NCI-H2227 (cell line): Measurements from ENCODE around the gene MCRIP2.

ENCODE experiments used
- DNase-seq: peaks from one replicate; lab custom pipeline; 2025; ENCODE audit not compliant: unreplicated experiment; lab: John Stamatoyannopoulos, UW

MCRIP2 gene

DNA sequence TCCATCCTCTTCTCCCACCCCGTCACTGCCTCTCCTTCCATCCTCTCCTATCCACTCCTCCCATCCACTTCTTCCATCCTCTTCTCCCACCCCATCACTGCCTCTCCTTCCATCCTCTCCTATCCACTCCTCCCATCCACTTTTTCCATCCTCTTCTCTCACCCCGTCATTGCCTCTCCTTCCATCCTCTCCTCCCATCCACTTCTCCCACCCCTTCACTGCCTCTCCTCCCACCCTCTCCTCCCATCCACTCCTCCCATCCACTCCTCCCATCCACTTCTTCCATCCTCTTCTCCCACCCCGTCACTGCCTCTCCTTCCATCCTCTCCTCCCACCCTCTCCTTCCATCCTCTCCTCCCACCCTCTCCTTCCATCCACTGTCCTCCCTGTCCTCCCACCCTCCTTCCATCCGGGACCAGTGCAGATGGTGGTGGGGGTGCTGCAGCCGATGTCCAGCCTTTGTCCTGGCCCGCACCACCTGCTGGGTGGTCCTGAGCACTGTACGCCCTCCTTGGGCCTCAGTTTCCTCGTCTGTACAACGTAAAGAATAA is 9.7 kb upstream of the MCRIP2 start:
- DNase-seq, result no peak

DNA sequence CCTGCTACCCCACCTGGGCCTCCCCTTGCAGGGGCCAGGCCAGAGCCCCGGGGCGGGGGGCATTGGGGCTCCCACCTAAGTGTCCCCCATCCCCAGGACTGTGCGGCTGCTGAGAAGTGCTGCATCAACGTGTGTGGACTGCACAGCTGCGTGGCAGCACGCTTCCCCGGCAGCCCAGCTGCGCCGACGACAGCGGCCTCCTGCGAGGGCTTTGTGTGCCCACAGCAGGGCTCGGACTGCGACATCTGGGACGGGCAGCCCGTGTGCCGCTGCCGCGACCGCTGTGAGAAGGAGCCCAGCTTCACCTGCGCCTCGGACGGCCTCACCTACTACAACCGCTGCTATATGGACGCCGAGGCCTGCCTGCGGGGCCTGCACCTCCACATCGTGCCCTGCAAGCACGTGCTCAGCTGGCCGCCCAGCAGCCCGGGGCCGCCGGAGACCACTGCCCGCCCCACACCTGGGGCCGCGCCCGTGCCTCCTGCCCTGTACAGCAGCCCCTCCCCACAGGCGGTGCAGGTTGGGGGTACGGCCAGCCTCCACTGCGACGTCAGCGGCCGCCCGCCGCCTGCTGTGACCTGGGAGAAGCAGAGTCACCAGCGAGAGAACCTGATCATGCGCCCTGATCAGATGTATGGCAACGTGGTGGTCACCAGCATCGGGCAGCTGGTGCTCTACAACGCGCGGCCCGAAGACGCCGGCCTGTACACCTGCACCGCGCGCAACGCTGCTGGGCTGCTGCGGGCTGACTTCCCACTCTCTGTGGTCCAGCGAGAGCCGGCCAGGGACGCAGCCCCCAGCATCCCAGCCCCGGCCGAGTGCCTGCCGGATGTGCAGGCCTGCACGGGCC is 8.9 kb upstream of the MCRIP2 start:
- no peak for DNase-seq

DNA sequence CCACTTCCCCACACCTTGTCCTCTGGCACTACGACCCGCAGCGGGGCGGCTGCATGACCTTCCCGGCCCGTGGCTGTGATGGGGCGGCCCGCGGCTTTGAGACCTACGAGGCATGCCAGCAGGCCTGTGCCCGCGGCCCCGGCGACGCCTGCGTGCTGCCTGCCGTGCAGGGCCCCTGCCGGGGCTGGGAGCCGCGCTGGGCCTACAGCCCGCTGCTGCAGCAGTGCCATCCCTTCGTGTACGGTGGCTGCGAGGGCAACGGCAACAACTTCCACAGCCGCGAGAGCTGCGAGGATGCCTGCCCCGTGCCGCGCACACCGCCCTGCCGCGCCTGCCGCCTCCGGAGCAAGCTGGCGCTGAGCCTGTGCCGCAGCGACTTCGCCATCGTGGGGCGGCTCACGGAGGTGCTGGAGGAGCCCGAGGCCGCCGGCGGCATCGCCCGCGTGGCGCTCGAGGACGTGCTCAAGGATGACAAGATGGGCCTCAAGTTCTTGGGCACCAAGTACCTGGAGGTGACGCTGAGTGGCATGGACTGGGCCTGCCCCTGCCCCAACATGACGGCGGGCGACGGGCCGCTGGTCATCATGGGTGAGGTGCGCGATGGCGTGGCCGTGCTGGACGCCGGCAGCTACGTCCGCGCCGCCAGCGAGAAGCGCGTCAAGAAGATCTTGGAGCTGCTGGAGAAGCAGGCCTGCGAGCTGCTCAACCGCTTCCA is 8.1 kb upstream of the MCRIP2 start:
- DNase-seq, result no peak

DNA sequence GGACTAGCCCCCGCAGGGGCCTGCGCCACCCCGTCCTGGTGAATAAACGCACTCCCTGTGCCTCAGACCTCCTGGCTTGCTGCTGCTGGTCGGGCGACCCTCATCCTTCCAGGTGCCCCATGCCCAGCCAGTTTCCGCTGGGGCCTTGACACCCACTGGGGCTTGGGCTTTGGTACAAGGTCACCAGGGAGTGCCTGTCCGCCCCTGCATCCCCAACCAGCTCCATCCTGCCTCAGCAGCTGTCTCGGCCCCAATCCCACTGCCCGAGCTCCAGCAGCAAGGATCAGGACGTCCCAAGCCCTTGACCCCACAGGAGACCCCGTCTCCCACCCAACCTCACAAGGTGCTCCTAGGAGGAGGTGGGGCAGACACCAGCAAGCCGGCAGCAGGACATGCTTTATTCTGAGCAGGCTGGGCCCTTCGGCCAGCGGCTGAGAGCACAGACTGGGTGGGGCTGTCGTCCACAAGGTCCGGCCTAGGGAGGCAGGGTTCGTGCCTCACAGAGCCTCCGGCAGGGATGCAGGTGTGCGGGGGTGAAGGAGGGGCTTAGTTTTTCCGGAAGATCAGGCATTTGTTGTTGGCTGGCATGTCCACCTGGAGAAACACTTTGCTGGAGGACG is 7.5 kb upstream of the MCRIP2 start:
- no peak for DNase-seq

DNA sequence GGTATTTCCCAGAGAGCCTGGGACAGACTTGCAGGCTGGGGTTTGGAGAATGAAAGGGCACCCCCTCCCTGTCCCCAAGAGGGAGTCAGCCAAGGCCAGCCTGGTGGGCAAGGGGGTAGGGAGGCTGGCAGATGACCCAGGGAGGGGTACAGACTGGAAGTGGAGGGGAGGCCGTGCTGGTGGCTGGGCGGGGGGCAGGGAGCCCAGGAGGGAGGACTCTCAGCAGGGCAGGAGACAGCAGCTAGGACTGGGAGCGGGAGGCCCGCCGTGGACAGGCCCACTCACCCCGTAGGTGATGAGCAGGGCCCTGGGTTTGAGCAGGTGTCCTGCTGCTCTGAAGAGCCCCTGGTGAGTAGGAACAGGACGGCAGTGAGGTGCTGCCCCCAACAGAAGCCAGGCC is 6.6 kb upstream of the MCRIP2 start:
- DNase-seq, result no peak

DNA sequence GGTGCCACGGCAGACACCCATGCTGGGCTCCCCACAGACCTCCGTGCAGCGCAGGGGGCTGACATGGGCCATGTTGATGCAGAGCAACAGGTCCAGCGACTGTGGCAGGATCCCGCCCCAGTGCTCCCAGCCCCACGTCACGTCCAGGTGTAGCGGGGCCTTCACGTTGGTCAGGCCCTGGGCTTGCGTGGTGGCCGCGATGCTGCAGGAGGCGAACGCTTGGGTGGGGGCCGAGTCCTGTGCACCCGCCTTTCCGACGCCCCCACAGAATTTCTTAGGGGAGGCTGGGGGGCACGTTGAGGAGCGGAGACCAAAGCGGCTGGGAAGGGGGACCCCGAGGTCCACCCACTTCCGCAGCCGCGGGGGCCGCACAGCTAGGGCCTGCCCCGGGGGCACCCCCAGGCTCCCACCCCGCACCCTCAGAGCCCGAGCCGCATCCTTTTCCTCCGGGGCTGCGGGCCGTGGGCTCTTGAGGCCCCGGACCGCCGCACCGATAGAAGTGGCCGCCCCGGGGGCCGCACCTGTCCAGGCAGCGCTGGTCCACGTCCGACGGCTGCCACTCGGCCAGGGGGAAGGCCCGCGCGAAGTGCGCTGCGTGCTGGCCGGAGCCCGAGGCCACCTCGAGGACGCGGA is 5.9 kb upstream of the MCRIP2 start:
- DNase-seq, result no peak

DNA sequence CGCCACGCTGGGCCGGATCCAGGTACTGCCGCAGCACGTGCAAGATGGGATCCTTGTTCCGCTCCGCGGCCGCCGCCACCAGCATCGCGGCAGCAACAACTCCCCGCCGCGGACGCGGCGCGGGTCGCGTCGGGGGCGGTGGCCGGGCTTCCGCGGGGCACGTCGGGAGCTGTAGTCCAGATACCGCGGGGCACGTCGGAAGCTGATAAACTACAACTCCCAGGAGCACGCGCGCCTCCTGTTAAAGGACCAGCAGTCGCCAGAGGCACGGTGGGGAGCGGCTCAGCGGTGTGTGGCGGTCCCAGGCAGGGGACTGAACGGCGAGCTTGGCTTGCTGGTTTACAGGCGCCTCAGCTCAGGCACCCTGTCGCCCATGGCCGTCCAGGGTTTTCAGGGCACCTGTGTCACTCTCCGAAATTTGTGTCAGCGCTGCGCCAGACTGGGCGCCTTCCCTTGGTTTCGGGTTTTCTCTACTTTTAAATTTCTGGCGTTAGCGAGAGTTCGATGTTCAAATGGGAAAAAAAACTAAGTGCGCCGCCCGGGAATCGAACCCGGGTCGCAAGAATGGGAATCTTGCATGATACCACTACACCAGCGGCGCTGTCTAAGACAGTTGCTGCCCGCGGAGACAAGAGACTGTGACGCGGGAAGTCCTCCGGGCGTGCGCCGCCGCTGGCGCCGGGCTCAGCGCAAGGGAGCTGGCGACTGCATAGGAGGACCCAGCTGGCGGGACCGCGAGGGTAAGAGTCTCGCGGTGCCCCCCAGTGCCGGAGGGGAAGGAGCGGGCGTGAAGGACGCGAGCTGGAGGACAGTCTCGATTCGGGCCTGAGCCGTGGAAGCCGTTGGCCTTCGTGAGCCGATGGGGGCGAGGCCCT is 5.2 kb upstream of the MCRIP2 start, which contains the start of gene METTL26:
METTL26 (minus strand) TSS at position 100 of the 875 bp plus-strand sequence; CDS start at position 85, 15 bp downstream.
- DNase-seq, result peak; percentile 96

GRCh38 chr16:637081-638018 is 4.3 kb upstream of the MCRIP2 start:
- DNase-seq, result peak; percentile 93

DNA sequence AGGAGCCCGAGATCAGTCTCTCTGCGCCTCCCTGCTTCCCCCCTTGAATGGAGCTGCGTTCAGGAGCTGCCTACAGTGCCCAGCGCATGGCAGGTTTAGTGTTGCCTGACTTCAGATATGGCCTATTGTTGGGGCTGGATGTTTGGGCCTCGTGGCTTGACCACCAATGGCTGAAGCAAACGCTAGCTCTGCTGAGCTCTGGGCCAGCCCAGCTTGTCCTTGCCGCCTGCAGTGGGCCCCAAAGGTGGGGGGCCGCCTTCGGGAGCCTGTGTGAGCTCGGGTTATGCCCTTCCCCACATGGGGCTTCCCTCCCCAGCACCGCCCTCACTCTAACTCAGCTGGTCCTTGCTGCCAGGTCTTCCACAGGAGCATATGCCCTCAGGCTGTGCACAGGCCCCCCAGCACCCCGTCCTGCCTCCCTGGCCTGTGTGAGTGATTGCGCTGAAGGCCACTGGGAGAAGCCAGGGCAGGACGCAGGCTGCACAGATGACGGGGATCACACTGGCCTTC is 3.5 kb upstream of the MCRIP2 start:
- DNase-seq, result no peak

DNA sequence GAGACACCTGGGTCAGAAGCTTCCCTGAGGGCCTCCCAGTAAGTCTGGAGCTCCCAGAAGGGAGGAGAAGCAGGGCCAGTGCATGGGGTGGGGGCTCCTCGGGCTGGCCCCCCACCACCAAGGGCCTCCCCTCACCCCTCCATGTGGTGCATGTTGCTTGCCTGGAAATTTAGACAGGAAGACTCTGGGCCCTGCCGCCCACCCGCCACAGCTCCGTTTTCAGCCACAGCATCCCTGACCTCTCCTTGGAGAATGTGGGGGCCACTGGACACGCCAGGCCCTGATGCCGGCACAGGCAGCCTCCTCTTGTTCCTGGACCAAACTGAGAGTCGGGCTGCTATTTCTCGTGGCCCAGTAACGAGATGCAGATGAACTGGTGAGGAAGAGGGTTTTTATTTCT is 2.8 kb upstream of the MCRIP2 start:
- DNase-seq, result no peak

DNA sequence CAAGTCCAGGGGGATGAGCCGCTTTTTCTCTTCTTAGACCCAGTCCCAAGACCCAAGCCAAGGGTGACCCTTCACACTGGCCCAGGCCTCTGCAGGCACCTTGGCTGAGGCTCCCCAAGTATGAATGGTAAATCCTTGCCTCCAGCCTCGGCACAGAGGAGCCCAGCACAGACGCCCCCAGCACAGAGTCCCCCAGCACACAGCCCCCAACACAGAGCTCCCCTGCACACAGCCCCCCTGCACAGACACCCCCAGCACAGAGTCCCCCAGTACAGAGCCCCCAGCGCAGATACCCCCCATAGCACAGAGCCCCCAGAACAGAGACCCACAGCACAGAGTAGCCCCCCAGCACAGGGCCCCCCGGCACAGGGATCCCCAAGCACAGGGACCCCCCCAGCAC is 1.0 kb upstream of the MCRIP2 start:
- no peak for DNase-seq

GRCh38 chr16:642189-643049 is 791 bp downstream of the MCRIP2 start:
- peak; percentile 58 for DNase-seq

DNA sequence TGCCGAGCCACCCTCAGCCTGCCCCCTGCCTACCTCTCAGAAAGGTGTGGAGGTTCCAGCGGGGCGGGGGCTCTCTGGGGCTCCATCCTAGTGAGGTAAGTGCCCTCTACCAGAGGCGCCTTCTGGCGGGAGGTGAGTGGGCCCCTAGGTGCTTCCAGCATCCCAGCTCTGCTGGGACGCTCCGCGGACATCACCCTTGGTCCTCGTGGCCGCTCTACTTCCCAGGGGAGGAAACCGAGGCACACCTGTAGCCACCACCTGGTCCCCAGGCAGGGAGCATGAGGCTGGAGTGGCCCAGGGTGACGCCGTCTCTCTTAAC is 1.4 kb downstream of the MCRIP2 start:
- no peak for DNase-seq

DNA sequence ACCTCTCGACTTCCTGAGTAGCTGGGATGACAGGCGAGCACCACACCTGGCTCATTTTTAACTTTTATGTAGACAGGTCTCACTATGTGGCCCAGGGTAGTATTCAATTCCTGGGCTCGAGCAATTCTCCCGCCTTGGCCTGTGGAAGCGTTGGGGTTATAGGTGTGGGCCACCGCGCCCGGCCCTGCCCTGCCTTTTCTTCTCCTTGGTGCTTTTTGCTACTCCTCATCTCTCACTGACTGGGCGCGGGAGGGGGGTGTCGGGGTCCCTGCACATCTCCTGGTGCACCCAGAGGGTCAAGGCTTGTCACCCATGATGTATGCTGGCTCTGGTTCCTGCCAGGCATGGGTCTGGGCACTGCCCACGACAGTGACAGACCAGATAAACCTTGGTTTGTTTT is 2.9 kb downstream of the MCRIP2 start:
- no peak for DNase-seq

DNA sequence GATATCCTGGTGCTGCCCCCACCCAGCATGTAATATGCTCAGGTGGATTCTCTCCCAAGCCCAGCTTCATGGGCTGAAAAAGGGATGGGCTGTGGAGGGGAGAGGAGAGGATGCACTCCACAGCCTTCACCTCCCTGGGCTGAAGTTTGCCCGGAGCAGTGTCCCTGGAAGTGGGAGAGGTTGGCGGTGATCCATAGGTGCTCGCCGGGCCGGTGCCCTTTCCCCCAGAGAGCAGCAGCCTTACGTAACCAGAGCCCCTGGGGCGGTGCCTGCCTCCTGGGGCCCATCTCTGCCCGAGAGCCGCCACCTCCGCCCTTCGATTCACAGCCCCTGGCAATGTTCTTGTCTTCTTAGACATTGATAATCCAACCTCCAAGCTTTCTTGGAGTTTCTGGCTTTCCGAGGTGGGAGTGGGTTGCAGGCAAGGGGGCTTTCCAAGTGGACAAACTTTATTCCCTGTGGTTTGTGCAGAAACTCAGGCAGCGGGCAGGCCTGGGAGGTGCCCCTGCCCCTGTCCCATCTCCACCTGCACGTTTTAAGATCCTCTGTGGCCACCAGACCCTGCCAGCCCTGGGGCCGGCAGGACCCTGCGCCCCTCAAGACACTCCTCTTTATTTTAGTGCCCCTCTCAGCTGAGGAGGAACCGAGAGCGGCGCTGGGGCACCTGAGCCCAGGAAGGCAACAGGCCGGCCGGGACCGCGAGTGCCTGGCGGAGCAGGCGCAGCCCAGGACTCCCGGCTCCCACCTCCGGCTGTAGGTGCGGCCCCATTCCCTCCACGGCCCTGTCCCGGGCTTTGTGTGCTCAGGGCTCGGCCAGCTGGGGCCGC is 4.4 kb downstream of the MCRIP2 start:
- DNase-seq, result no peak

DNA sequence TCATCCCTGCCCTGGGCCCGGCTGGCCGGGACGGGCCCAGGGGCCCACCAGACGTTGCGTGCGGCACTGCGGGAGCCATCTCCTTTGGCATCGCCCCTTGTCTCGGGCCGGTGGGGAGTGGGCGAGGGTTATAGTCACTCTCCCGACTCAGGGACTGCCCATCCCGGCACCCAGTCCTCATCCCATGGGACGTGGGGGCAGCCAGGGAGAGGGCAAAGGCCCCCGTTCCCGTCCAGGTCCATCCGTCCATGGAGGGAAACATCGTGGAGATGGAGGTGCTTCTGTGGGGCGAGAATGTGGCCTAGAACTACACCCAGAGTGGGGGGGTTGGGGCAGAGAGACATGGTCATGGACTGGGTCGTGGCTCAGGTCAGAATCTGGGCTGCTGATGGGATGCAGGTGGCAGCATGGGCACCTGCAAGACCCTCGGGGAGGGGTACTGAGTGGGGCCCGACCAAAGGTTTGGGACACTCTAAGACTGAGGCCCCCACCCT is 5.1 kb downstream of the MCRIP2 start:
- DNase-seq, result no peak
